Right lobe of liver (tissue), 4 donors: ENCODE measurements around the gene ACTN4.

Experiments
- CTCF ChIP-seq, 4 donors: fragments of 200-600 bp in 3 of 4; fragments of 450-650 bp in 1 of 4; IDR thresholded peaks; one replicate each; pipeline versions ENCODE4 v1.5.1 to v1.8.0; 2016 to 2022; ENCODE audit warnings: antibody characterized with exemption in 4 of 4, mild to moderate bottlenecking in 2 of 4
- POLR2A ChIP-seq: fragments of 450-650 bp; IDR thresholded peaks from one replicate; pipeline ENCODE4 v1.6.1; 2017; ENCODE audit warnings: antibody characterized with exemption, mild to moderate bottlenecking
- donor health status: DM: no; HTN: no; CAD: no.
- donor health status: DM: no; HTN: no; CAD: no.
- donor health status: DM: no; HTN: yes; CAD: no.

GRCh38 chr19:38726284-38726673 lies 78.8 kb downstream of the ACTN4 start:
- TF ChIP-seq CTCF (IDR thresholded peaks at IDR 0.05) (no peak), POLR2A (no peak)
